ENCODE data around the gene FKBP6. TPM values are rescaled to one million over a fixed set of nuclear protein-coding genes. Genes with fewer than 3 reads are reported as not detected.

Gene FKBP6
- total RNA-seq, 1 donor from 2014 or later: 0.47 TPM

GRCh38 chr7:73332447-73332846 is 4.5 kb downstream of the FKBP6 start:
- H3K27me3 ChIP-seq (ENCODE audit: low read depth): no peaks in the 10 kb centered on the region
- H3K4me3 ChIP-seq: no peak overlapping the region
- no peaks in the 10 kb centered on the region for H3K9me3 ChIP-seq
- no peak overlapping the region for H3K27ac ChIP-seq
- intact Hi-C loops (cut with DNase I): no loop called here
- H3K36me3 ChIP-seq: no peaks in the 10 kb centered on the region
- TF ChIP-seq CTCF (IDR thresholded peaks at IDR 0.05): no peak
- H3K4me1 ChIP-seq: no peaks in the 10 kb centered on the region
- ATAC-seq (peak; percentile 62 to 65), DNase-seq (no peak)

GRCh38 chr7:73338321-73338720 is 10.4 kb downstream of the FKBP6 start:
- no peak overlapping the region for H3K27ac ChIP-seq
- intact Hi-C loops (cut with DNase I): no loop called here
- no peaks in the 10 kb centered on the region for H3K4me1 ChIP-seq
- DNase-seq (no peak), ATAC-seq (no peak)
- H3K27me3 ChIP-seq (ENCODE audit: low read depth): no peaks in the 10 kb centered on the region
- no peaks in the 10 kb centered on the region for H3K9me3 ChIP-seq
- no peak overlapping the region for H3K4me3 ChIP-seq
- TF ChIP-seq CTCF (IDR thresholded peaks at IDR 0.05): no peak
- no peaks in the 10 kb centered on the region for H3K36me3 ChIP-seq

GRCh38 chr7:73340514-73340913 is 12.6 kb downstream of the FKBP6 start:
- intact Hi-C loops (cut with DNase I): no loop called here
- H3K9me3 ChIP-seq: no peaks in the 10 kb centered on the region
- no peak overlapping the region for H3K4me3 ChIP-seq
- ATAC-seq: no peak
- no peaks in the 10 kb centered on the region for H3K27me3 ChIP-seq (ENCODE audit: low read depth)
- H3K4me1 ChIP-seq: no peaks in the 10 kb centered on the region
- no peaks in the 10 kb centered on the region for H3K36me3 ChIP-seq
- no peak for DNase-seq
- TF ChIP-seq CTCF (IDR thresholded peaks at IDR 0.05): no peak
- no peak overlapping the region for H3K27ac ChIP-seq

GRCh38 chr7:73341877-73342276 is 13.9 kb downstream of the FKBP6 start:
- Histone ChIP-seq H3K36me3 (no peaks in the 10 kb centered on the region), H3K27me3 (ENCODE audit: low read depth) (no peaks in the 10 kb centered on the region), H3K4me3 (no peak overlapping the region), H3K4me1 (no peaks in the 10 kb centered on the region), H3K27ac (no peak overlapping the region), H3K9me3 (no peaks in the 10 kb centered on the region)
- TF ChIP-seq CTCF (IDR thresholded peaks at IDR 0.05): no peak
- DNase-seq: no peak
- intact Hi-C loops (cut with DNase I): no loop called here
- ATAC-seq: peak in 1 of 2 donors; percentile 40

GRCh38 chr7:73342645-73343044 is 14.7 kb downstream of the FKBP6 start:
- H3K4me1 ChIP-seq: no peaks in the 10 kb centered on the region
- TF ChIP-seq CTCF (IDR thresholded peaks at IDR 0.05): peak; percentile 25
- ATAC-seq: peak; percentile 57 to 64
- no peak for DNase-seq
- no peaks in the 10 kb centered on the region for H3K27me3 ChIP-seq (ENCODE audit: low read depth)
- no peak overlapping the region for H3K4me3 ChIP-seq
- H3K27ac ChIP-seq: no peak overlapping the region
- intact Hi-C loops (cut with DNase I): no loop called here
- H3K9me3 ChIP-seq: no peaks in the 10 kb centered on the region
- H3K36me3 ChIP-seq: no peaks in the 10 kb centered on the region

Measured in lower lobe of right lung (tissue), 2 donors.